ENCODE data around the gene RBBP4. TPM values are rescaled to one million over a fixed set of nuclear protein-coding genes. Genes with fewer than 3 reads are reported as not detected.

The RBBP4 gene
- total RNA-seq, 4 donors from 2014 or later, result 80.5 to 121 (median 90.5) TPM

DNA sequence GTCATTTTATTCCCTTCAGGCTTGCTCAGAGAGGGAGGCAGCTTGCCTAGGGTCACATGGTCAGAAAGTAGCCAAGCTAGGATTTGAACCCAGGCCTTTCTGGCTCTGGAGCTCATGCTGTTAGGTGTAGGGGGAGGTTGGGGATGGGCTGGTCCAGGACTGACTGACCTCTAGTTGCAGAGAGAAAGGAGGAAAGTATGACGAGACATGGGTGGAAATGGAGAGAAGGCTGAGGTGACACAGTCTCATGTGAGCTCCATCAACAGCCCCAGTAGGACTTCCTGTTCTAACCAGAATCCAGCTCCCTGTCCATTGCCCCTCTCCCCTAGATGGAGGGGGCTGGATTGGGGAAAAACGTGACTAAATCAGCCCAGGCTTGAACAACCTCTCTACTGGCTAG is 67.0 kb downstream of the RBBP4 start:
- no peak overlapping the region for H3K27ac ChIP-seq
- H3K4me1 ChIP-seq, result peaks cover 19% of the 10 kb centered on the region
- H3K36me3 ChIP-seq, result no peaks in the 10 kb centered on the region
- no peaks in the 10 kb centered on the region for H3K9me3 ChIP-seq
- no peaks in the 10 kb centered on the region for H3K27me3 ChIP-seq
- TF ChIP-seq POLR2A (IDR thresholded peaks at IDR 0.05) (no peak), POLR2AphosphoS5 (IDR thresholded peaks at IDR 0.05) (no peak)
- TF ChIP-seq, protein P1, sequence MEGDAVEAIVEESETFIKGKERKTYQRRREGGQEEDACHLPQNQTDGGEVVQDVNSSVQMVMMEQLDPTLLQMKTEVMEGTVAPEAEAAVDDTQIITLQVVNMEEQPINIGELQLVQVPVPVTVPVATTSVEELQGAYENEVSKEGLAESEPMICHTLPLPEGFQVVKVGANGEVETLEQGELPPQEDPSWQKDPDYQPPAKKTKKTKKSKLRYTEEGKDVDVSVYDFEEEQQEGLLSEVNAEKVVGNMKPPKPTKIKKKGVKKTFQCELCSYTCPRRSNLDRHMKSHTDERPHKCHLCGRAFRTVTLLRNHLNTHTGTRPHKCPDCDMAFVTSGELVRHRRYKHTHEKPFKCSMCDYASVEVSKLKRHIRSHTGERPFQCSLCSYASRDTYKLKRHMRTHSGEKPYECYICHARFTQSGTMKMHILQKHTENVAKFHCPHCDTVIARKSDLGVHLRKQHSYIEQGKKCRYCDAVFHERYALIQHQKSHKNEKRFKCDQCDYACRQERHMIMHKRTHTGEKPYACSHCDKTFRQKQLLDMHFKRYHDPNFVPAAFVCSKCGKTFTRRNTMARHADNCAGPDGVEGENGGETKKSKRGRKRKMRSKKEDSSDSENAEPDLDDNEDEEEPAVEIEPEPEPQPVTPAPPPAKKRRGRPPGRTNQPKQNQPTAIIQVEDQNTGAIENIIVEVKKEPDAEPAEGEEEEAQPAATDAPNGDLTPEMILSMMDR (IDR thresholded peaks at IDR 0.05), result no peak
- no peak overlapping the region for H3K4me3 ChIP-seq
- DNase-seq (ENCODE audit: low spot score in 2 of 2), result no peak
- 79% methylated on average over 2 of the region's 2 CpGs for WGBS

DNA sequence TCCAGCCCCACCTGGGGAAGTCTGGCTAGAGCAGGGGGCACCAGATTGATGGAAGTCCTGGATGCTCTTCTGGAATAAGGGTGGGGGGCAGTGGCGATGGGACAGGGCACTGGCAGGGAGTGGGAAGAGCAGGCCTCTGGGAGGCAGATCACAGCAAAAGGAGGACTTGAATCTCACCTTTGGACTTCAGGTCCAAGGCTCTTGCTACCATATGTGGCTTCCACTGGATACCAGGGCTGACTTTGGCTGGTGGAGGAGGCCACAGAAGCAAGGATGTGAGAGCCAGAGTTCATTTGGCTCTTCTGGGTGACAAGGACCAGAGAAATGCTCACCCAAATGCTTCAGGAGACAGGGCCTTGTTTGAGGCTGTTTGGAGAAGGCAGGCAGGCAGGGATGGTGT is 67.5 kb downstream of the RBBP4 start:
- no peaks in the 10 kb centered on the region for H3K36me3 ChIP-seq
- no peaks in the 10 kb centered on the region for H3K27me3 ChIP-seq
- H3K4me3 ChIP-seq, result no peak overlapping the region
- no peak for DNase-seq (ENCODE audit: low spot score in 2 of 2)
- H3K4me1 ChIP-seq, result peaks cover 19% of the 10 kb centered on the region
- TF ChIP-seq EP300 (IDR thresholded peaks at IDR 0.05) (no peak), POLR2A (IDR thresholded peaks at IDR 0.05) (no peak), POLR2AphosphoS5 (IDR thresholded peaks at IDR 0.05) (no peak)
- TF ChIP-seq, protein P1 (IDR thresholded peaks at IDR 0.05), result no peak
- WGBS, result 67% methylated on average over 1 of the region's 1 CpG
- no peaks in the 10 kb centered on the region for H3K9me3 ChIP-seq
- no peak overlapping the region for H3K27ac ChIP-seq

DNA sequence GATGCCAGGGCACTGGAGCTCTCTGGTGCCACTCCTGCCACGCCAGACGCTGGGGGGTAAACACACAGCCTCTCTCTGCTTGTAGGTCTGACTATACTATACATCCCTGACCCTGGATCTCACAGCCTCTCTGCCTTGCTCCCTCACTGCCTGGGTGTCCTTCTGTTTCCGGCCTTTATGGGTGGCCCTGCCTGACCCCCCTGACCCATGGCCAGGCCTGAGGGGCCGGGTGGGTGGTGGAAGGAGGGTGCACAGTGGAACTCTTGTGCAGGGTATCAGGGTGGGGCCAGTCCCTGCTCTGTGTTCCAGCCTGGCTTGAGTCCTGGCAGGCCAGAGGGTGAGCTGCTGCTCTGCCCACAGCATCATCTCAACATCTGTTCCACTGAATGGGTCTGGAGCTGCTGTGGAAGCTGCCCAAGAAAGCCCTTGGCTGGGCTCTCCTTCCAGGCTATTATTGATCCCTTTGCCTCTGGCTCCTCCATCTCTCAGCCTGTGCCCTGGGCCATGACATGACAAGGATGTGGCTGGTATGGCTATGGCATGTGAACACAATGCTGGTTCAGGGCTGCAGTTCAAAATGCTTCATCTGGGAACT is 68.8 kb downstream of the RBBP4 start:
- Histone ChIP-seq H3K4me3 (no peak overlapping the region), H3K36me3 (no peaks in the 10 kb centered on the region), H3K4me1 (peaks cover 23% of the 10 kb centered on the region), H3K27me3 (no peaks in the 10 kb centered on the region), H3K9me3 (no peaks in the 10 kb centered on the region), H3K27ac (no peak overlapping the region)
- no peak for DNase-seq (ENCODE audit: low spot score in 2 of 2)
- no peak for TF ChIP-seq EP300 (IDR thresholded peaks at IDR 0.05)
- TF ChIP-seq POLR2AphosphoS5 (IDR thresholded peaks at IDR 0.05), result no peak
- no peak for TF ChIP-seq POLR2A (IDR thresholded peaks at IDR 0.05)
- TF ChIP-seq, protein P1 (IDR thresholded peaks at IDR 0.05), result no peak
- WGBS, result 72% methylated on average over 3 of the region's 4 CpGs

DNA sequence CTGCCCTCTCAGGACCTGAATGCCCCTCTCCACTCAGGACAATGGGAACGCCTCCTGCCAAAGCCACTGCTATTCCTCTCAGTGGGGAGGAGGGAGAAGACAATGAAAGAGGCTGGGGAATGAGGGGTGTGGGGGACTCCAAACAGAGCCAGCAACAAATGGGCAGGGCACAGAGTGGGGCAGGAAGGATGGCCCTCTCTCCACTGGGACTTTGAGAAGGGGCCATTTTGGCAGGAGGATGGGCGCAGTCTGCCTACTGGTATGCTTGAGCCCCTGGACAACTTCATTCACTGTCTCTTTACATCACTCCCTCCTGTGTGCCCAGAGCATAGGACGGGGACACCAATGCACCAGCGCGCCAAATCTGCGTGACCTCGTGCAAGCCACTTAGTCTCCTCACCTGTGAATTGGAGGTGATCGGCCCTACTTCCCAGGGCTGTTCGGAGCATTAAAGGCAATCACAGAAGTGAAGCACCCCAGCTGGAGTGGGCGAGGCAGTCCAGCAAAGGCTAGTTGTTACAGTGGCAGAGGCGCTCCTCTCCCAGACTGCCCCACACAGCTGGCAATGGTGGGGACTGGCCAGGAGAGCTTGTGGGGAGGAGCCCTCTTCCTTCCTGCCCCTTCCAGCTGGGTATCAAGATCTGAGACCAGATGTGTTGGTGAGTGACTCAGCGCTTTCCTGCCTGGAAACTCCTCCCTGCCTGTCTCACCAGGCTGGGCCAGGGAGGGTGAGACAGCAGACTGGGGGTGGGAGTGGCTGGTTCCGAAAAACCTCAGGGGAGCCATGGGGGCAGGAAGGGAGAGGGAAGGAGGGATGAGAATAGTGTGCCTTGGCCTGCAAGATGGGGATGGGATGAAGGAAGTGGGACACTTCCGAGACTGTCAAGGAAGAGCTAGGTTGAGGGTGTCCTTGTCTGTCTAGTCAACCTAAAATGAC is 73.9 kb downstream of the RBBP4 start:
- H3K4me3 ChIP-seq, result no peak overlapping the region
- DNase-seq (ENCODE audit: low spot score in 2 of 2), result no peak
- 43% methylated on average over 9 of the region's 14 CpGs for WGBS
- no peak overlapping the region for H3K27ac ChIP-seq
- TF ChIP-seq POLR2AphosphoS5 (IDR thresholded peaks at IDR 0.05), result no peak
- no peaks in the 10 kb centered on the region for H3K9me3 ChIP-seq
- peaks cover 15% of the 10 kb centered on the region for H3K4me1 ChIP-seq
- H3K27me3 ChIP-seq, result no peaks in the 10 kb centered on the region
- H3K36me3 ChIP-seq, result no peaks in the 10 kb centered on the region

DNA sequence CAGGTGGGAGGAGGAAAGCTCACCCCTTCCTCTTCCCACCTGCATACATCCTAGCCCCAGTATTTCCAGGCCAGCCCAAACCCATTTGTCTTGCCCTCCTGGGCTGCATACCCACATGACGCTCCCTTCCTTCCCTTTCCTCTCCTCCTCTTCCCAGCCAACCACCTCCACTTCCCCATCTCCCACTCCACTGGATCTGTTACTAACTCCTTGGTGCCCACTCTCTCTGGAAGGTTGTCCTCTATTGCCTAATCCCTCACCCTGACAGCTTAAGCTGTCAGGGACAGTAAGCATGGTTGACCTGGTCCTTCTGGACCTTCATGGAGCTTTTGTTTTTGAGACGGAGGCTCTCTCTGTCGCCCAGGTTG is 74.6 kb downstream of the RBBP4 start:
- TF ChIP-seq EP300 (IDR thresholded peaks at IDR 0.05) (no peak), POLR2A (IDR thresholded peaks at IDR 0.05) (no peak), POLR2AphosphoS5 (IDR thresholded peaks at IDR 0.05) (no peak)
- TF ChIP-seq, protein P1 (IDR thresholded peaks at IDR 0.05), result no peak
- Histone ChIP-seq H3K36me3 (no peaks in the 10 kb centered on the region), H3K27me3 (no peaks in the 10 kb centered on the region), H3K9me3 (no peaks in the 10 kb centered on the region), H3K27ac (no peak overlapping the region), H3K4me3 (no peak overlapping the region), H3K4me1 (peaks cover 19% of the 10 kb centered on the region)
- 78% methylated on average over 3 of the region's 3 CpGs for WGBS
- no peak for DNase-seq (ENCODE audit: low spot score in 2 of 2)

All from suprapubic skin (tissue), 4 donors.